Activated T-helper 1 cell treated with Interleukin-2 at 50 U/mL for 16 hours (primary cell): ENCODE measurements around the gene PRICKLE2.

Source experiments
- DNase-seq: peaks from one replicate; pipeline ENCODE4 v3.0.0-alpha.2; 2020; ENCODE audit warnings: low read depth

Gene PRICKLE2

DNA sequence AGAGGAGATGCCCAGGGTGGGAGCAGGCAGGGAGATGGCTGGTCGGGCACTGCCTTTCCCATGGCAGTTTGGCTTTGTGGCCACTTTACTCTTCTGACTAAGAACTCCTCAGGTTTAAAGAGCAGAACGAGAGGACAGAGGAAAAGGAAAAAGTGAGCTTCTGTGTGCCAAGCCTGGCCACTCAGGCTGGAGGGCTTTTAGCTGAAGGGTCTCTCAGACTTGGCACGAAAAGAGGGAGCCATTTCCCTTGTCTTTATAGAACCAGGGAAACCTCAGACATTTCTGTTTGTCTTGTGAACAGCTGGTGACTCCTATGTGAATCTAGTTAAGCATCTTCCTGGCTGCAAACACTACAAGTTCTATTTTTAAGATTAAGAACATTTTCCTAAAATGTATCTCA lies 178.7 kb downstream of the PRICKLE2 start:
- DNase-seq, result no peak

DNA sequence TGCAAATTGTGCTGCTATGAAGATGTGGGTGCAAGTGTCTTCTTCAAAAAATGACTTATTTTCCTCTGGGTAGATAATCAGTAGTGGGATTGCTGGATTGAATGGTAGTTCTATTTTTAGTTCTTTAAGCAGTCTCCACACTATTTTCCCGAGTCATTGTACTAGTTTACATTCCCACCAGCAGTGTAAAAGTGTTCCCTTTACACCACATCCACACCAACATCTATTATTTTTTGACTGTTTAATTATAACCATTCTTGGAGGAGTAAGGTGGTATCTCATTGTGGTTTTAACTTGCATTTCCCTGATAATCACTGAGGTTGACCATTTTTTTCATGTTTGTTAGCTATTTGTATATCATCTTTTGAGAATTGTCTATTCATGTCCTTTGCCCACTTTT lies 182.3 kb downstream of the PRICKLE2 start:
- no peak for DNase-seq
